Skeletal muscle satellite cell (primary cell): ENCODE results near the gene SYNDIG1.

ENCODE experiments used
- H3K27me3 ChIP-seq: 2 replicates; pipeline ENCODE4 v1.7.0; 2013; ENCODE audit warnings: low read length; ENCODE audit not compliant: control insufficient read depth, insufficient read depth
- H3K36me3 ChIP-seq: 2 replicates; pipeline ENCODE4 v1.7.0; 2013; ENCODE audit warnings: mild to moderate bottlenecking, control low read depth, low read length; ENCODE audit not compliant: insufficient read depth
- H3K4me1 ChIP-seq: 2 replicates; pipeline ENCODE4 v1.7.0; 2013; ENCODE audit warnings: low read length; ENCODE audit not compliant: control insufficient read depth, insufficient read depth
- H3K4me2 ChIP-seq: 2 replicates; pipeline ENCODE4 v1.7.0; 2013; ENCODE audit warnings: mild to moderate bottlenecking, low read length
- H3K4me3 ChIP-seq: 2 replicates; pipeline ENCODE4 v1.7.0; 2013; ENCODE audit warnings: low read length
- H3K9ac ChIP-seq: 2 replicates; pipeline ENCODE4 v1.7.0; 2013; ENCODE audit warnings: mild to moderate bottlenecking, low read depth, low read length, moderate library complexity
- H3K9me3 ChIP-seq: replicated peaks from 2 replicates; pipeline ENCODE4 v1.7.0; 2013; ENCODE audit warnings: mild to moderate bottlenecking, control low read depth, low read length

SYNDIG1 gene

DNA sequence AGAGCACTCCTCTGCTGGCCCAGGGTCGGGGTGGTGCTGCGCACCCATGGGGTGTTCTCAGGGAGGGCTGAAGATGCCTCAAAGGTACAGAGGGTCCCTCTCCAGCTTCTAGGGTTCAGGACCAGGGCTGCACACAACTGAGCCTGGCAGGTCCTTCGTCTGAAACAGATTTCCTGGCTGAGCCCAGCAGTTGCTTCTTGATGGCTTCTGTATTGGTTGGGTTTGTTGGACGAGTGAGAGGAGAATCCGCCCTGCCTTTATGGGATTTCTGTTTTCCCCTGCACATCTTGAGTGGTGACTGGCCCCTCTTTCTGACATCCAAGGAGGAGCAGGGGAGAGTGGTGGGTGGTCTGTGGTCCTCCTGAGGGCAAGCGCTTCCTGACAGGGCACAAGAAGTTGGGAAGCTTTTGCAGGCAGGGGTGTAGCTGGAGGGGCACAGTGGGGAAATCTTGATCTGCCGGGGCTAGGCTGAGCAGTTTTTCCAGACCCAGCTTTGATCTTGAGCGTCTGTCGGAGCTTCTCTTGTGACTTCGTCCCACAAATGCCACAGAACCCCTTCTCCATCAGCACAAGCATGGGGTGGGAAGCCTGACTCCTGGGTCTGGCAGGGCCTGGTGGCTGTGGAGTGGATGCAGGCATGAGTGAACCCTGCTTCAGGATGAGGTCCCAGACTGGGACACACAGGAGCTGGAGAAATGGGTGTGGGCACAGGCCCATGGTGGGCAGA is 116.5 kb downstream of the SYNDIG1 start:
- Histone ChIP-seq H3K4me3 (no peak overlapping the region), H3K36me3 (no peaks in the 10 kb centered on the region), H3K9ac (no peak overlapping the region), H3K27me3 (peaks cover 9% of the 10 kb centered on the region), H3K4me1 (no peaks in the 10 kb centered on the region), H3K4me2 (no peak overlapping the region), H3K9me3 (no peaks in the 10 kb centered on the region)

DNA sequence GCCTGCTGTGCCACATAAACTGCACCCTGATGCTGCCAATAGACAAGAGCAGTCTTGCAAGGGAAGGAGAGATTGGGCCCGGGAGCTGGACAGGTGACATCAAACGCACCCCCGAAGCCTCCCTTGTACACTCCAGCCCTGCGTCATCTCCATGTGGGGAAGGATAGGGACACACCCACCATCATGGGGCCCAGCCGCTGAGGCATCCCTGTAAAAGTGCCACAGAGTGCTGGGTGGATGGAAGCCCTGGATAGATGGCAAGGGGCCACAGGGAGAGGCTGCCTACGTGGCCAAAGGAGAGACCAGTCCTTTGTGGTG is 117.1 kb downstream of the SYNDIG1 start:
- H3K9ac ChIP-seq, result no peak overlapping the region
- no peaks in the 10 kb centered on the region for H3K4me1 ChIP-seq
- no peak overlapping the region for H3K4me3 ChIP-seq
- H3K4me2 ChIP-seq, result no peak overlapping the region
- H3K36me3 ChIP-seq, result no peaks in the 10 kb centered on the region
- peaks cover 9% of the 10 kb centered on the region for H3K27me3 ChIP-seq
- no peaks in the 10 kb centered on the region for H3K9me3 ChIP-seq

DNA sequence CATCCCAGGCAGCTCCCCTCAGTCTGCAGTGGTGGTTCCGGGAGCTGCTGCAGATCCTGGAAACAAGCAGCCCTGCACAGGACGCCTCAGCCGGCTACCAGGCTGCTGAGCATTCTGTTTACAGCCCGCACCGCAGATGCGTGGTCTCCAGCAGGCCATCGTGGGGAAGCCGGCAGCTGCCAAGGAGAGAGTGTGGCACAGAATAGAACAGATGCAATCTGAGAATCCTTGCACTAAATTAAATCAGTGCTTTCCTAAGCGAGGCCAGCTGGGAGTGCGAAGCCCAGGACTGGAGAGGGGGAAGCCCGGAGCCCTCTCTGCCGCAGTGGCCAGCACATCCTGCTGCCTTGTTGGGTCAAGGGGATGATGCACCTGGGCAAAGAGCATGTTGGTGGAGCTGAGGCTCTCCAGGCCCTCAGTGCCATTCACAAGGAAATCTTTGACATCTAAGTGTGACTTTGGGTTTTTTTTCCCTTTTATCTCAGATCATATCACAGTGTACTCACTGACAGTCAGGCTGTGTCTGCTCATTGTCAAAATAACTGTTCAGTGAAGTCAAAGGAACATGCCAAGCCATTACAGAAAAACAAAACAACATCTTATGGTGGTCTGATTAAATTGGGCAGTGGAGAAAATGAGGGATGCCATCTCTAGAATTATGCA is 118.1 kb downstream of the SYNDIG1 start:
- Histone ChIP-seq H3K9ac (no peak overlapping the region), H3K36me3 (no peaks in the 10 kb centered on the region)

DNA sequence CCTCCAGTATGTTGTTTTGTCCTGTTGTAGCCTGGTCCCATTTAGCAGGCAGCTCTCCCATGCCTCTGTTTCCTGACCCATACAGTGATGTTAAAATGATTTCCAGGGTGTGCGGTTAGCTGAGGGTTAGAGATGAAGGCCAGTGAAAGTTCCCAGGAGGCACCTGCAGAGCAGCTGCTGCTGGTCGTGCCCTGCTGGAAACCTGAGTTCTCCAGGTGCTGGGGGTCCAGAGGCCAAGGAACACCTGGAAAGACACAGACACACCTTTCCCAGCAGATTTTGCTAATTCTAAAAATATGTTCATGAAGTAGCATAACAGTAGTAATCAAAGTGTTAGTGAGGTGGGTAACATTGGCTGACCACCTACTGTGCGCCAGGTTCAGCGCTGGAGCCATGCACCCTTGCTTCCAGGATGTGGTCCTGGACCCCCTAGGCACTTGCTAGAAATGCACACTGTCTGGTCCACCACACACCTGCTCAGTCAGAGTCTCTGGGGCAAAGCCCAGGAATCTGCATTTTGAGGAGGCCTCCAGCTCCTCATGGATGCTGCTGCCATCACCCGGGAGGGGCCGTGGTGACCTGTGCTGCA is 118.7 kb downstream of the SYNDIG1 start:
- Histone ChIP-seq H3K9me3 (no peaks in the 10 kb centered on the region), H3K4me2 (no peak overlapping the region), H3K9ac (no peak overlapping the region), H3K4me3 (no peak overlapping the region), H3K27me3 (peaks cover 12% of the 10 kb centered on the region), H3K36me3 (no peaks in the 10 kb centered on the region), H3K4me1 (no peaks in the 10 kb centered on the region)

More for the DNA sequence above, 118.1 kb downstream of the SYNDIG1 start:
- no peaks in the 10 kb centered on the region for H3K9me3 ChIP-seq
- no peaks in the 10 kb centered on the region for H3K4me1 ChIP-seq
- H3K4me3 ChIP-seq, result no peak overlapping the region
- no peak overlapping the region for H3K4me2 ChIP-seq
- peaks cover 9% of the 10 kb centered on the region for H3K27me3 ChIP-seq

GRCh38 chr20:24588725-24589340 is 119.4 kb downstream of the SYNDIG1 start:
- H3K36me3 ChIP-seq, result no peaks in the 10 kb centered on the region
- no peaks in the 10 kb centered on the region for H3K4me1 ChIP-seq
- no peak overlapping the region for H3K4me3 ChIP-seq
- no peak overlapping the region for H3K9ac ChIP-seq
- H3K4me2 ChIP-seq, result no peak overlapping the region
- peaks cover 12% of the 10 kb centered on the region for H3K27me3 ChIP-seq
- no peaks in the 10 kb centered on the region for H3K9me3 ChIP-seq

DNA sequence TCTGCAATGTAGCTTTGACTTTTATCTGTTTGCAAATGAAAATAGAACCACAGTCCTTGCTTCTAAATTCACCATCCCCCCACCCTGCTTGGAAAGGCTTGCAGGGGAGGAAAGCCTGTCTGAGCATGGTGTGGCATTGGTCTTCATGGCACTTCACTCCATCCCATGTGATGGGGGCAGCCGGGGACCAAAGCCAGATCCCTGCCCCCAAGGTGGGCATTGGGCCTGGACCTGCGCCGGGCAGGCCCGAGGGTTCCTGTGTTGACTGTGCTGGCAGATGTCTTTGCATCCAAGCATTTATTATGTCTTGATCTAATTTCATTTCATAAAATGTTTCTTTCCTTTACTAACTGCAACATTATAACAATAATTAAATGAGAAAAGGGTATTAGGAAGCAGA is 120.0 kb downstream of the SYNDIG1 start:
- Histone ChIP-seq H3K4me2 (no peak overlapping the region), H3K36me3 (no peaks in the 10 kb centered on the region), H3K9me3 (no peaks in the 10 kb centered on the region), H3K4me3 (no peak overlapping the region), H3K4me1 (no peaks in the 10 kb centered on the region), H3K27me3 (peaks cover 12% of the 10 kb centered on the region), H3K9ac (no peak overlapping the region)

DNA sequence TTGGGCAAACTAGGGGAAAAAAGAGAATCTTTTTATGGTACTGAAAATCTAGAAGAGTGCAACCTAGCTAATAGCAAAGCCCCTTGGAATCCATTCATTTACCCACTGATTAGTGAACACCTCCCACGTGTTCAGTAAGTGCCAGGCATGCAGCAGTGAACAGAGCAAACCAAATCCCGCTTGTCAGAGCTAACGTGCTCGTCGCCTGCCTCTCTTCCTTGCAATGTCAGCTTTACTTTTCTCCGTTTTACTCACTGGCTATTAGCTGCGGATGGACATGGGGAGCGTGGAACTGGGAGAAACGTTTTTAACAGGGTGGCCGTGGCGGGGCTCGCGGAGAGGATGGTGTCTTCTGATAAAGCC is 120.4 kb downstream of the SYNDIG1 start:
- Histone ChIP-seq H3K9ac (no peak overlapping the region), H3K9me3 (no peaks in the 10 kb centered on the region), H3K27me3 (peaks cover 12% of the 10 kb centered on the region), H3K36me3 (no peaks in the 10 kb centered on the region), H3K4me2 (no peak overlapping the region), H3K4me1 (no peaks in the 10 kb centered on the region), H3K4me3 (no peak overlapping the region)

DNA sequence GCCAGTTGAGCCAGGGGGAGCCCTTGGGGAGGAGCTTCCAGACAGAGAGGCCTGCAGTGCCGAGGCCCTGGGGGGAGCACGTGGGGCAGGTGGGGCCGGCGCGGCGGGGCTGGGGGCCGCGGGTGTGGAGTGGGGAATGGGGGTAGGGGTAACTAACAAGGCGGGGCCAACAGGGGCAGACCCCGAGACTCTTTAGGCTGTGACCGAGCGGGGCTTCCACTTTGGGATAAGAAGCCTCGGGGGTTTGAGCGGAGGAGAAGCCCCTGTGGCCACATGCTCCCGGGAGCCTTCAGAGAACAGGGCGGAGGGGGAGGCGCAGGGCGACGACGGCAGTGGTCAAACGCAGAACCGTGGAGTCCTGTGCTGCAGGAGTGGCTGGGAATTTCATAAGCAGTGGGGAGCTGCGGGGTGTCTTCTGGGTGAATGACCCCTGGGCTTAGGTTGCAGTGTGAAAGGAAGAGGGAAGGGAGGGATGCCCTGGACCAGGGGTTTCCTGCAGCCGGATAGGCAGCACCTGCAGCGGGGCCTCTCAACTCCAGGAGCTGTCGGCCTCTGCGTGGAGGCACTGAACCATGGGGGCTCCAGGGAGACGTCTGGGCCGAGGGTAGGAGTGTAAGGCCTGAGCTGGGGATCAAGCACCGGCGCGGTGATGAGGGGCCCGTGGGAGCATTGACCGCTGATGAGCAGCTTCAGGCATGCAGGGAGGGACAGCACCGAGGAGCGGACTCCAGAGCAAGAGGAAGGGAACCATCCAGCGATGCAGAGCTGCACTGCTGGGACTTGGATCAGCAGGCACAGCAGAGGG is 121.0 kb downstream of the SYNDIG1 start:
- Histone ChIP-seq H3K36me3 (no peaks in the 10 kb centered on the region), H3K9me3 (no peaks in the 10 kb centered on the region), H3K27me3 (peaks cover 12% of the 10 kb centered on the region), H3K9ac (no peak overlapping the region), H3K4me1 (no peaks in the 10 kb centered on the region), H3K4me3 (no peak overlapping the region), H3K4me2 (no peak overlapping the region)

DNA sequence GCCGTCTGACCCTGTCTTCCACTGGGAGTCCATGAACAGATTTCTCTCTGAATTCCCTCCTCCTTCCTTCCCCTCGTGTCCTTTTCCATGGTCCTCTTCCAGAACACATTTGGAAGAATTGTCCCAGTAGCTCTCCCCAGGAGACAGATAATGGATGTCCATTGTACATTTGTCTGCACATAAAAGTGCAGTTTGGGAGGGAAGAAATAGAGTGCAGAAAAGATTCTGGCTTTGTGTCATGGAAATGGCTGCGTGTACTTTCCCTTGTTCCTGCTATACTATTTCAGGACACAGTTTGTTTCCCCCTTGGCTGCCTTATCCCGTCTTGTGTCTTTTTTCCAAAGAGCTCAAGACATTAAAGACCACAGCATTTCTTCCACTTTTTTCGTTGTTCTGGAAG is 127.6 kb downstream of the SYNDIG1 start:
- H3K27me3 ChIP-seq, result peaks cover 12% of the 10 kb centered on the region
- no peaks in the 10 kb centered on the region for H3K9me3 ChIP-seq
- H3K4me1 ChIP-seq, result no peaks in the 10 kb centered on the region
- no peaks in the 10 kb centered on the region for H3K36me3 ChIP-seq
- H3K9ac ChIP-seq, result no peak overlapping the region
- no peak overlapping the region for H3K4me3 ChIP-seq
- H3K4me2 ChIP-seq, result no peak overlapping the region

DNA sequence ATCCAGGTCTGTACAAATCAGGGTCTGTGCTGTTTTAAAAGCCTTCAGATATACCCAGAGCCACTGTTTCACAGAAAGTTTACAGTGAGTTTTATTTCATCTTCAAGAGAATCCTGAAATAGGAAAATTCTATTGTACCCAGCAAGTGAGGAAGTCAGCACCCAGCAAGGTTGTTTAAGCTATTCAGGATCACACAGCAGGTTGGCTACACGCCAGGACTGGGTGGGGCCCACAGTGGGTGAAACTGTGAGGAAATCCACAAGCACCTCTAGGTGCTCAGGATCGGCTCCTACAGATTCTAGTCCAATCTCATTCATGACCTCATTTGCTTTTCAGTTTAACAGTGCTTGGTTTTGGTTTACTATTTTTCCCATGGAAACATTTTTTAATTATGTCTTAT is 128.9 kb downstream of the SYNDIG1 start:
- peaks cover 9% of the 10 kb centered on the region for H3K27me3 ChIP-seq
- H3K4me3 ChIP-seq, result no peak overlapping the region
- H3K36me3 ChIP-seq, result no peaks in the 10 kb centered on the region
- H3K9me3 ChIP-seq, result no peaks in the 10 kb centered on the region
- no peaks in the 10 kb centered on the region for H3K4me1 ChIP-seq
- H3K9ac ChIP-seq, result no peak overlapping the region
- no peak overlapping the region for H3K4me2 ChIP-seq

GRCh38 chr20:24598996-24599395 is 129.6 kb downstream of the SYNDIG1 start:
- no peaks in the 10 kb centered on the region for H3K9me3 ChIP-seq
- peaks cover 9% of the 10 kb centered on the region for H3K27me3 ChIP-seq
- no peak overlapping the region for H3K4me2 ChIP-seq
- H3K4me1 ChIP-seq, result no peaks in the 10 kb centered on the region
- no peak overlapping the region for H3K9ac ChIP-seq
- no peaks in the 10 kb centered on the region for H3K36me3 ChIP-seq
- H3K4me3 ChIP-seq, result no peak overlapping the region
